Lower leg skin (tissue), 4 donors: ENCODE data around the gene UHRF1. TPM values are rescaled to one million over a fixed set of nuclear protein-coding genes. Genes with fewer than 3 reads are reported as not detected.
A peak's percentile ranks its signal among the peaks of the same experiment; 100 is the strongest.

Source experiments
- DNase-seq, 2 donors: peaks; one replicate each; pipeline ENCODE4 v3.0.0-alpha.2; 2019; ENCODE audit warnings: low spot score in 2 of 2
- H3K4me3 ChIP-seq: fragments of 200-600 bp; sonication (generic); 2 replicates; pipeline ENCODE4 v1.5.1; 2017; ENCODE audit warnings: mild to moderate bottlenecking, low read depth; ENCODE audit not compliant: poor library complexity, severe bottlenecking
- POLR2A ChIP-seq, 2 donors: fragments of 450-650 bp; IDR thresholded peaks; one replicate each; pipeline ENCODE4 v1.6.1; 2016 to 2017; ENCODE audit warnings: antibody characterized with exemption in 2 of 2, mild to moderate bottlenecking in 1 of 2, moderate library complexity in 1 of 2
- WGBS, 2 donors: methylation state at CpG; one replicate each; pipeline ENCODE4 v1.1.5; 2018; 5-methylcytosine and 5-hydroxymethylcytosine counted together
- intact Hi-C: fragments of 100-400 bp; cut with DNase I; formaldehyde crosslinking; loops from one replicate; pipeline ENCODE4 v1.15.0; 2023; ENCODE audit warnings: low total_unique reads
- total RNA-seq, 4 donors: library from RNA; depleted of rRNA; stranded (reverse); fragments of >200 nt; gene quantifications; one replicate each; pipeline ENCODE4 v1.1.0, GENCODE V29; 2016
- TF ChIP-seq, protein P1 (sequence below), 3 donors: fragments of 450-650 bp; IDR thresholded peaks; one replicate each; pipeline ENCODE4 v1.5.1; 2016; ENCODE audit warnings: antibody characterized with exemption in 3 of 3, mild to moderate bottlenecking in 3 of 3, moderate library complexity in 2 of 3

UHRF1 gene
- total RNA-seq, 4 donors from 2014 or later: 0.53 to 2.4 (median 1.1) TPM

DNA sequence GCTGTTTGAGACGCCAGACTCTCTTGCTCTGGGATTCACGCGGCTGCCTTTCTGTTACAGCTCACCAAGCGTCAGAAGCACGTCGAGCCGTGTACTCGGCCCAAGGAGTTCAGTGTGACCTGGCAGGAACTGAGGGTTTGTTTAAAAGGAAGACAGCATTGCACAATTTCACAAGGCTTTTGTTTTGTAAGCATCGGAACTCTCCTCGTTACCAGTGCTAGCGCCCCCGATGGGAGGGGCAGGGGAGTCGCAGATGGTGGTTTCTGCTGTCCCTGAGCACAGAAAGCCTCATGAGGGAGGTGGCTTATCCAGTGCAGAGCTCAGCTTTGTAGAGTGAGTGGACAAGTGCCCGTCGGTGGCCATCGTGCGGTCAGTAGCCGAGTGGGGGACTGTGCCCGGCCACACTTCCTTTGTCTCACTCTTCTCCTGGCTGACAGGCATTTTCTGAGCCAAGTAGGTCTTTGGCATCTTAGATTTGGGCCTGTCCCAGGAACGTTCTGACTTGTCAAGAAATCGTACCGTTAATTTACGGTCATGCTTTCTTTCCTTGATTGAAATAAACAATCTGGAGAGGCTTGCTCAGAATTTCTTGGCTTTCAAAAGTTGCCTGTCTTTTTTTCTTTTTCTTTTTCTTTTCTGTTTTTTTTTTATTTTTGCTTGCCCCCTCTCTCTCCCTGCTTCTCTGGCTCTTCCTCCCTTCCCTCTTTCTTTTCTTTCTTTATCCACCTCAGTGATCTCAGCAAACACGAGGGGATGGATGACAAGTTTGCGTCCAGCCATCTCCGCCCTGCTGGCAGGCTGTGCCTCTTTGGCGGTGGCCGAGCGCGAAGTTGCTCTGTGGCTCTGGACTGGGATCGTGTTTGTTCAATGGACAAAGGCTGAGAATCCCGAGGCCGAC, 67.3 kb downstream of the UHRF1 start:
- WGBS, 2 donors: 13 to 14% methylated on average over 31 to 33 of the region's 33 CpGs
- peak; percentile 88 to 94 for DNase-seq
- no peak overlapping the region for H3K4me3 ChIP-seq
- intact Hi-C loops: no loop called here
- TF ChIP-seq, protein P1, sequence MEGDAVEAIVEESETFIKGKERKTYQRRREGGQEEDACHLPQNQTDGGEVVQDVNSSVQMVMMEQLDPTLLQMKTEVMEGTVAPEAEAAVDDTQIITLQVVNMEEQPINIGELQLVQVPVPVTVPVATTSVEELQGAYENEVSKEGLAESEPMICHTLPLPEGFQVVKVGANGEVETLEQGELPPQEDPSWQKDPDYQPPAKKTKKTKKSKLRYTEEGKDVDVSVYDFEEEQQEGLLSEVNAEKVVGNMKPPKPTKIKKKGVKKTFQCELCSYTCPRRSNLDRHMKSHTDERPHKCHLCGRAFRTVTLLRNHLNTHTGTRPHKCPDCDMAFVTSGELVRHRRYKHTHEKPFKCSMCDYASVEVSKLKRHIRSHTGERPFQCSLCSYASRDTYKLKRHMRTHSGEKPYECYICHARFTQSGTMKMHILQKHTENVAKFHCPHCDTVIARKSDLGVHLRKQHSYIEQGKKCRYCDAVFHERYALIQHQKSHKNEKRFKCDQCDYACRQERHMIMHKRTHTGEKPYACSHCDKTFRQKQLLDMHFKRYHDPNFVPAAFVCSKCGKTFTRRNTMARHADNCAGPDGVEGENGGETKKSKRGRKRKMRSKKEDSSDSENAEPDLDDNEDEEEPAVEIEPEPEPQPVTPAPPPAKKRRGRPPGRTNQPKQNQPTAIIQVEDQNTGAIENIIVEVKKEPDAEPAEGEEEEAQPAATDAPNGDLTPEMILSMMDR (IDR thresholded peaks at IDR 0.05): no peak
- TF ChIP-seq POLR2A (IDR thresholded peaks at IDR 0.05): no peak

DNA sequence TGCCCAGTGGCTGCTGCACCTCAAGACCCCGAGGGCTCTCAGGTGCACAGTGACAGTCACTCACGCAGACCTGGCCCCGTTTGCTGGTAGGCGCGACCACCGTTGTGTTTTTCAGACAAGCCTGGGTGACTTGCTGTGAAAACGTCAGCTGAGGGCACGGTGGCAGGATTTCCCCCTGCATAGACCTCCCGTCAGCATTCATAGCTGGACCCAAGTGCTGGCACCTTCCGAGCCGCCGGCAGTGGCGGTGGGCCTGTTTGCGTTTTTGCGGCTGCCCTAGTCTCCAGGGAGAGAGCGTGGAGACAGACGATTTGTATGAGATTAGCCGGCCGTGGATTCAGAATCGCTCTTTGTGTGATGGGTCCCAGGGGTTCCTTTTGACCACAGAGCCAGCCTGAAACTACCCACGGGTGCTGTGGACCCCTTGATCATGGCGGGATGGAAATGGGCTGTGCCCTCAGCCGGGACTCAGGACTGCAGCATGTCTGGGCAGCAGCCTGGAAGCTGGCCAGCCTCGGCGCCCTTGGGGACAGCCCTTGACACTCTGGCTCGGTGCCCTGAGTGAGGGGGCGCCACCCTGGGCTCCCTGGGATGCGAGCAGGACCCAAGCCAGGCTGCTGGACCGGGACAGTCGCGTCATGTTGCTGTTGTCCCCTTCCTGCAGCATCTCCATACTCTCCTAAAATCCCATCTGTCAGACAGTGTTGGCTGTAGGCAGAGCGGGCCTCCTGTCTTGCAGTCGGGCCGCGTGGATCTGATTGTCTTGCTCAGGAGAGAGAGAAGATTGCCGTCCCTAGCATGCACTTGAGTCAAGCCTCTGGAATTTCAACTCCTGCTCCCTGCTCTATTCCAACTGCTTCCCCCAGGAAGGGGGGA, 68.2 kb downstream of the UHRF1 start:
- no peak for DNase-seq
- intact Hi-C loops: no loop called here
- H3K4me3 ChIP-seq: no peak overlapping the region
- no peak for TF ChIP-seq POLR2A (IDR thresholded peaks at IDR 0.05)
- TF ChIP-seq, protein P1 (IDR thresholded peaks at IDR 0.05): no peak
- WGBS, 2 donors: 51 to 53% methylated on average over 27 to 31 of the region's 36 CpGs

DNA sequence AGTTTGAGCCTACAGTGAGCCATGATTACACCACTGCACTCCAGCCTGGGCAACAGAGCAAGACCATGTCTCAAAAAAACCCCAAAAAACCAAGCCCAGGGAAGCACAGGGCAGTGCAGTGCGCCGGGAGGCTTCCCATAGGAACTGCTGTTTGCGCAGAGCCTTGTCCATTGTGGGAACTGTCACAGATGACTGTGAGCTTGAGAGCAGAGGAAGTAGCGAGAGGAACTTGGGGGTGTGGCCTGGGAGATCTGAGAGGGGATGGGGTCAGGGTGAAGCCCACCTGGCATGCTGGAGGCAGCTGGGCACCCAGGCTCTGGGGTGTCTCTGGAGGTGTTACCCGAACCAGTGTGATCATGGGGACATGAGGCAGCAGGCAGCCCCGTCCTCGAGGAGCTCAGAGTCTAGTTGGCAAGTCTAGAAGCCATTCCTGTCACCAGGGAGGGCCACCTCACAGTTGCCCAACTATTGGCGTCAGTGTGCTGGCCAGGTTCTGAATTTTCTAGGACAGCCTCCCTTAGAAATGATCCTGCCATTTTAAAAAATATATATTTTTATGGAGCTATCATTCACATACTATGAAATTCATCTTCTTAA, 70.0 kb downstream of the UHRF1 start:
- TF ChIP-seq, protein P1 (IDR thresholded peaks at IDR 0.05): no peak
- TF ChIP-seq POLR2A (IDR thresholded peaks at IDR 0.05): no peak
- WGBS, 2 donors: 84 to 85% methylated on average over 8 of the region's 8 CpGs
- H3K4me3 ChIP-seq: no peak overlapping the region
- DNase-seq: no peak
- intact Hi-C loops: no loop called here

DNA sequence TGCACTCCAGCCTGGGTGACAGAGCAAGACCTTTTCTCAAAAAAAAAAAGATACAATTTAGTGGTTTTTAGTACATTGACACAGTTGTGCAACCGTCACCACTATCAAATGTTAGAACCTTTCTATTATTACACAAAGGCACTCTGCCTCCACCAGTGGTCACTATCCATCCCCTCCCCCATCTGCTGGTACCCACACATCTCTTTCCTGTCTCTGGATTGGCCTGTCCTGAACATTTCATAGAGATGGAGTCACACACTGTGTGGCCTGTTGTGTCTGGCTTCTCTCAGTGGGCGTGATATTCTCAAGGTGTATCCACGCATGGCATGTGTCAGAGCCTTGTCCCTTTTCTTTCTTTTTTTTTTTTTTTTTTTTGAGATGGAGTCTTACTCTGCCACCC, 70.8 kb downstream of the UHRF1 start:
- 77 to 92% methylated on average over 3 of the region's 3 CpGs for WGBS, 2 donors
- DNase-seq: no peak
- TF ChIP-seq POLR2A (IDR thresholded peaks at IDR 0.05): no peak
- TF ChIP-seq, protein P1 (IDR thresholded peaks at IDR 0.05): no peak
- intact Hi-C loops: no loop called here
- H3K4me3 ChIP-seq: no peak overlapping the region

DNA sequence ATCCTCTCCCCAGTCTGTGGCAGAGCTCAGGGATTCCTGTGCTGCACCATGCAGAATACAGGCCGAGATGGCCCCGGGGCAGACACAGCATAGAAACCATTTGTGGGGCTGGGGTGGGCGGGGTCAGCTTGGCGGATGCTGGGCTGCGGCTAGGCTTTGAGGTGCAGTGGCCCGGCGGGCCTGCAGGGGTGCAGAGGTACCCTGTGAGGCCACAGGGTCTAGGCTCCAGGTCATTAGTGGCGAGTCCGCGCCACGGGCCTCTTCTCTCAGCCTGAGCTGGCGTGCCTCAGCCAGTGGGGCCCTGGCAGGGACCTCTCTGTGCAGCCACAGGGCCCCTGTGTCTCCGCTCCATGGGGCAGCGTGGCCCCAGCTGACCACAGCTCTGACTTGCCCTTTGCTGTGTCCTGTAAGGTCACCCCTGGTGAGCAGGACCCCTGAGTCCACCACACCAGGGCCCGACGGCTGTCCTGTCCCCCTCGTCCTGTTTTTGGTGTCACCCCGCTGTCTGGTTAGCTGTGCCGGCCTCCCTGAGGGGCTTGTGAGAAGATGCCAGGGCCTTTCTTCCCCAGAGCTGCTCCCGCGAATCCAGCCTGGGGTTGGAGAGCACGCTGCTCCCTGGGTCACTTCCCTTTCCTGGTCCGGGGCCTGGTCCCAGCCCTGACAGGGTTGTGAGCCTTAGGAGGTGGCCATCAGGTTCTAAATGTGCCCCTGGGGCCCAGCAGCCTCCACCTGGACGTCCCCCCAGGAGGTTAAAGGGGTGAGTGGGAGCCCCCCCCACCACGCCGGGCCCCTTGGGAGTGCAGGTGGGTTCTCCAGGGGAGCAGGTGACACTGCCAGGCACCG, 71.8 kb downstream of the UHRF1 start:
- intact Hi-C loops: no loop called here

More for the DNA sequence above, 71.8 kb downstream of the UHRF1 start:
- 76 to 84% methylated on average over 16 to 24 of the region's 27 CpGs for WGBS, 2 donors
- no peak for TF ChIP-seq POLR2A (IDR thresholded peaks at IDR 0.05)
- TF ChIP-seq, protein P1 (IDR thresholded peaks at IDR 0.05): no peak
- DNase-seq: no peak
- no peak overlapping the region for H3K4me3 ChIP-seq
